ENCODE data around the gene INSIG1. TPM values are rescaled to one million over a fixed set of nuclear protein-coding genes. Genes with fewer than 3 reads are reported as not detected.

INSIG1 gene
- total and polyA plus RNA-seq, 2 donors from 2014 or later, result 24.6 to 25.7 TPM

GRCh38 chr7:155283565-155284194 lies 14.0 kb upstream of the INSIG1 start:
- Histone ChIP-seq H3K9me3 (ENCODE audit: control insufficient read depth in 2 of 3, insufficient read depth in 1 of 3, low read length in 3 of 3) (no peaks in the 10 kb centered on the region), H3K27me3 (ENCODE audit: control insufficient read depth, insufficient read depth, low read length) (no peaks in the 10 kb centered on the region), H3K9ac (ENCODE audit: low read length in 3 of 3) (no peak overlapping the region), H3K4me3 (ENCODE audit: low read length in 3 of 3) (no peak overlapping the region), H3K36me3 (ENCODE audit: control insufficient read depth in 2 of 3, insufficient read depth in 3 of 3, low read length in 3 of 3) (no peaks in the 10 kb centered on the region), H3K4me1 (ENCODE audit: control insufficient read depth in 2 of 3, insufficient read depth in 2 of 3, low read depth in 1 of 3, low read length in 3 of 3) (no peaks in the 10 kb centered on the region), H3K27ac (ENCODE audit: low read depth in 2 of 2, low read length in 2 of 2) (no peak overlapping the region)
- DNase-seq, result no peak
- no peak for FAIRE-seq
- no peak for TF ChIP-seq CTCF (IDR thresholded peaks at IDR 0.05; ENCODE audit: borderline replicate concordance, extremely low read depth, insufficient read depth)
- intact Hi-C loops (cut with DNase I), result no loop called here

DNA sequence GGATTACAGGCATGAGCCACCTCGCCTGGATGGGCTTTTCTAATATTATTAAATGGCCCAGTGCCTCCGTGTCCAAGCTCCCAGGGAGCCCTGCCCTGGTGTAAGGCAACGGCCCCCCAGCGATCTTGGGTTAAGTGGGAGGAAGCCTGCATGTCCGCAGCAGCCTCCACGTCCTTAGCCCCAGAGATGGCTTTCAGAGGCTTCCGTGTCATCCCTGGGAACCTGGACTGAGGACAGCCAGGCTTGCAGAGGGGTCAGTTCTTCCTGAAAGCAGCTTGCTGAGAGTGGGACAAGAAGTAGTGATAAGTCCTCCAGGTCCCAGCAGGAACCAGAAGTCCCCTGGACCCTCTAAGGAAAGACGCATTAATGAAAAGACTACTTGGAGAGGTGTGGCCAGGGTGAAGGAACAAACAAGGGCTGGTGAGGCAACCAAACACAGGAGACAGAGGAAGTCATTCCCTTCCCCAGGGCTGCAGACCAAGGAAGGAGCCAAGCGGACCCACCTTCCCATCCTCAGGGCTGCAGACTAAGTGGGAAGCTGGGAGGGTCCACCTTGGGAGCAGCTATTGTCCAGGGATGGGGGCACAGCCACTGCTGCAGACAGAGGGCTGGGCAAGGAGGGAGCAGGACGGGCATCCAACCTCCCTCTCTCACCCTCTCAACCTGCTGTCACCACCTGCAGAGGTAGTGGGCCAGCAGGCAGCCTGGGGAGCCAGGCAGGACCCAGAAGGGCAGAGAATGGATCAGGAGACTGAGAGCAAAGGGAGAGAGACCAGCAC lies 13.0 kb upstream of the INSIG1 start:
- no peak for FAIRE-seq

DNA sequence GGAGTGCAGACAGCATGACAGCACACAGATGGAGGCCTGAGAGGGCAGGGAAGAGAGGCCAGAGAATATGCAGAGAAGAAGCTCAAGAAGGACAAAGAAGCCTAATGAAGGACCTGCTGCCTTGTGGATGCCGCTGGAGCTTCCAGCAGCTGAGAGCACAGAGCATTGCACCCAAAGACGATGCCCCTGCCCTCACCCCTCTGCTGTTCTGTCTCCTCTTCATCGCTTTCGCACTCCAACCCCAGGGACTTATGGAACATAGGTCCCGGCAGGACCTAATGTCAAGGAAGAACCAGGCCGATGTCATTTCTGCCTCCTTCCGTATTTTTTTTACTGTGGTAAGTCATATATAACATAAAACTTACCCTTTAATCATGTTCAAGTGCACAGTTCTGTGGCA lies 12.3 kb upstream of the INSIG1 start:
- no peak for TF ChIP-seq CTCF (IDR thresholded peaks at IDR 0.05; ENCODE audit: borderline replicate concordance, extremely low read depth, insufficient read depth)
- Histone ChIP-seq H3K27ac (ENCODE audit: low read depth in 2 of 2, low read length in 2 of 2) (no peak overlapping the region), H3K27me3 (ENCODE audit: control insufficient read depth, insufficient read depth, low read length) (no peaks in the 10 kb centered on the region), H3K36me3 (ENCODE audit: control insufficient read depth in 2 of 3, insufficient read depth in 3 of 3, low read length in 3 of 3) (no peaks in the 10 kb centered on the region), H3K9me3 (ENCODE audit: control insufficient read depth in 2 of 3, insufficient read depth in 1 of 3, low read length in 3 of 3) (no peaks in the 10 kb centered on the region), H3K9ac (ENCODE audit: low read length in 3 of 3) (no peak overlapping the region), H3K4me3 (ENCODE audit: low read length in 3 of 3) (no peak overlapping the region), H3K4me1 (ENCODE audit: control insufficient read depth in 2 of 3, insufficient read depth in 2 of 3, low read depth in 1 of 3, low read length in 3 of 3) (no peaks in the 10 kb centered on the region)
- intact Hi-C loops (cut with DNase I), result no loop called here
- no peak for FAIRE-seq
- no peak for DNase-seq

More for the DNA sequence above, 13.0 kb upstream of the INSIG1 start:
- no peak overlapping the region for H3K9ac ChIP-seq (ENCODE audit: low read length in 3 of 3)
- no peak for TF ChIP-seq CTCF (IDR thresholded peaks at IDR 0.05; ENCODE audit: borderline replicate concordance, extremely low read depth, insufficient read depth)
- intact Hi-C loops (cut with DNase I), result no loop called here
- H3K36me3 ChIP-seq (ENCODE audit: control insufficient read depth in 2 of 3, insufficient read depth in 3 of 3, low read length in 3 of 3), result no peaks in the 10 kb centered on the region
- no peak for DNase-seq
- H3K27ac ChIP-seq (ENCODE audit: low read depth in 2 of 2, low read length in 2 of 2), result no peak overlapping the region
- H3K27me3 ChIP-seq (ENCODE audit: control insufficient read depth, insufficient read depth, low read length), result no peaks in the 10 kb centered on the region
- H3K4me3 ChIP-seq (ENCODE audit: low read length in 3 of 3), result no peak overlapping the region
- H3K4me1 ChIP-seq (ENCODE audit: control insufficient read depth in 2 of 3, insufficient read depth in 2 of 3, low read depth in 1 of 3, low read length in 3 of 3), result no peaks in the 10 kb centered on the region
- H3K9me3 ChIP-seq (ENCODE audit: control insufficient read depth in 2 of 3, insufficient read depth in 1 of 3, low read length in 3 of 3), result no peaks in the 10 kb centered on the region
